ENCODE measurements around the gene CRACR2A. TPM values are rescaled to one million over a fixed set of nuclear protein-coding genes. Genes with fewer than 3 reads are reported as not detected.

The CRACR2A gene
- total and polyA plus RNA-seq, 7 experiments from 2014 or later, result 8.2 to 40.3 (median 31.4) TPM

GRCh38 chr12:3568695-3569094 lies 184.2 kb downstream of the CRACR2A start:
- POLR2A ChIA-PET, result no interaction called here
- peaks cover 0 to 43% (median 8%) of the 10 kb centered on the region in 5 donors for H3K27me3 Mint-ChIP-seq
- H3K27me3 ChIP-seq (ENCODE audit: control insufficient read depth in 2 of 2, insufficient read depth in 2 of 2, low read length in 2 of 2), result no peaks in the 10 kb centered on the region
- no peaks in the 10 kb centered on the region for H3K4me1 ChIP-seq (ENCODE audit: control insufficient read depth in 2 of 2, insufficient read depth in 2 of 2, low read length in 2 of 2)
- H3K9me3 Mint-ChIP-seq, result no peaks in the 10 kb centered on the region
- H3K36me3 ChIP-seq (ENCODE audit: control insufficient read depth in 2 of 3, insufficient read depth in 3 of 3, low read length in 3 of 3), result no peaks in the 10 kb centered on the region
- H3K4me1 Mint-ChIP-seq, result peaks cover 0 to 6% (median 0%) of the 10 kb centered on the region in 7 donors
- H3K4me3 Mint-ChIP-seq, result no peak overlapping the region
- no peak overlapping the region for H3K27ac ChIP-seq (ENCODE audit: low read depth, low read length)
- intact Hi-C loops (cut with micrococcal nuclease), result no loop called here
- H3K27ac Mint-ChIP-seq, result no peak overlapping the region
- CTCF ChIA-PET, result no interaction called here
- ATAC-seq (no peak), DNase-seq (no peak)
- H3K36me3 Mint-ChIP-seq, result no peaks in the 10 kb centered on the region
- H3K9me3 ChIP-seq (ENCODE audit: control insufficient read depth in 2 of 3, low read length in 3 of 3), result no peaks in the 10 kb centered on the region
- H3K4me3 ChIP-seq (ENCODE audit: low read length), result no peak overlapping the region

- H3K4me1 Mint-ChIP-seq, result no peaks in the 10 kb centered on the region
Measured at GRCh38 chr12:3565985-3566384, 186.9 kb downstream of the CRACR2A start.

More at GRCh38 chr12:3565985-3566384, 186.9 kb downstream of the CRACR2A start:
- DNase-seq (no peak), ATAC-seq (no peak)
- Histone ChIP-seq H3K27ac (ENCODE audit: low read depth, low read length) (no peak overlapping the region), H3K9me3 (ENCODE audit: control insufficient read depth in 2 of 3, low read length in 3 of 3) (no peaks in the 10 kb centered on the region), H3K4me3 (ENCODE audit: low read length) (no peak overlapping the region), H3K36me3 (ENCODE audit: control insufficient read depth in 2 of 3, insufficient read depth in 3 of 3, low read length in 3 of 3) (no peaks in the 10 kb centered on the region), H3K27me3 (ENCODE audit: control insufficient read depth in 2 of 2, insufficient read depth in 2 of 2, low read length in 2 of 2) (no peaks in the 10 kb centered on the region), H3K4me1 (ENCODE audit: control insufficient read depth in 2 of 2, insufficient read depth in 2 of 2, low read length in 2 of 2) (no peaks in the 10 kb centered on the region)
- no peaks in the 10 kb centered on the region for H3K36me3 Mint-ChIP-seq
- POLR2A ChIA-PET, result no interaction called here
- CTCF ChIA-PET, result no interaction called here
- intact Hi-C loops (cut with micrococcal nuclease), result no loop called here
- no peak overlapping the region for H3K4me3 Mint-ChIP-seq
- peaks cover 0 to 27% (median 11%) of the 10 kb centered on the region in 5 donors for H3K27me3 Mint-ChIP-seq
- no peaks in the 10 kb centered on the region for H3K9me3 Mint-ChIP-seq
- no peak overlapping the region for H3K27ac Mint-ChIP-seq

Other genes with a start within 250 kb of the CRACR2A start
- 10 to 100 TPM; 21.5 to 37.4 (median 35.1) TPM for gene PARP11, start 120.3 kb upstream of the CRACR2A start, total RNA-seq
- 10 to 100 TPM in 1 of 2 donors, 1 to 10 TPM in 1; 7.2 to 10.6 TPM for gene PARP11, start 120.3 kb upstream of the CRACR2A start, polyA plus RNA-seq